GM23338 (cell line): ENCODE measurements around the gene INPP5A. TPM values are rescaled to one million over a fixed set of nuclear protein-coding genes. Genes with fewer than 3 reads are reported as not detected.
"Not testable (repeated sequence)": the region's sequence is repeated elsewhere in the genome, so short reads cannot be mapped to it uniquely, and the experiment has no call there.

ENCODE experiments used
- ATAC-seq: fragments of 200-7000 bp; cut with Tn5 transposase; 3 replicates; pipeline ENCODE4 v1.9.1; 2020
- DNase-seq: peaks from one replicate; pipeline ENCODE4 v3.0.0-alpha.2; 2015; ENCODE audit warnings: low spot score
- H2AFZ ChIP-seq: fragments of 200-600 bp; sonication (generic); 2 replicates; pipeline ENCODE4 v1.8.0; 2016; ENCODE audit warnings: antibody characterized with exemption, mild to moderate bottlenecking, moderate library complexity
- H3F3A ChIP-seq: fragments of 200-600 bp; sonication (generic); replicated peaks from 2 replicates; pipeline ENCODE4 v1.8.0; 2017; ENCODE audit warnings: antibody characterized with exemption, mixed run types, low read depth
- H3K27ac ChIP-seq: fragments of 200-600 bp; sonication (generic); 2 replicates; pipeline ENCODE4 v1.6.1; 2016; ENCODE audit warnings: low read depth
- H3K27me3 ChIP-seq: fragments of 200-600 bp; sonication (generic); 2 replicates; pipeline ENCODE4 v1.8.0; 2016; ENCODE audit warnings: mild to moderate bottlenecking, mixed run types, moderate library complexity; ENCODE audit not compliant: insufficient read depth
- H3K36me3 ChIP-seq: fragments of 200-600 bp; sonication (generic); 2 replicates; pipeline ENCODE4 v1.8.0; 2016; ENCODE audit warnings: mild to moderate bottlenecking; ENCODE audit not compliant: insufficient read depth
- H3K4me1 ChIP-seq: fragments of 200-600 bp; sonication (generic); 2 replicates; pipeline ENCODE4 v1.8.0; 2016; ENCODE audit warnings: mild to moderate bottlenecking, moderate library complexity; ENCODE audit not compliant: insufficient read depth
- H3K4me2 ChIP-seq: fragments of 200-600 bp; sonication (generic); 2 replicates; pipeline ENCODE4 v1.7.1; 2017; ENCODE audit warnings: mixed run types
- H3K4me3 ChIP-seq: fragments of 200-600 bp; sonication (generic); 2 replicates; pipeline ENCODE4 v1.6.1; 2016; ENCODE audit warnings: mixed run types
- H3K79me2 ChIP-seq: fragments of 200-600 bp; sonication (generic); replicated peaks from 2 replicates; pipeline ENCODE4 v1.8.0; 2017; ENCODE audit warnings: mild to moderate bottlenecking; ENCODE audit not compliant: insufficient read depth
- H3K9me2 ChIP-seq: fragments of 200-600 bp; sonication (generic); 2 replicates; pipeline ENCODE4 v1.8.0; 2017; ENCODE audit not compliant: insufficient read depth
- H4K20me1 ChIP-seq: fragments of 200-600 bp; sonication (generic); replicated peaks from 2 replicates; pipeline ENCODE4 v1.8.0; 2017; ENCODE audit warnings: mild to moderate bottlenecking; ENCODE audit not compliant: insufficient read depth
- H3K27ac Mint-ChIP-seq: 2 replicates; pipeline ENCODE4 v1.8.0; 2020; ENCODE audit warnings: inconsistent platforms, mild to moderate bottlenecking, moderate library complexity, mixed read lengths
- H3K27me3 Mint-ChIP-seq: 3 replicates; pipeline ENCODE4 v1.8.0; 2022; ENCODE audit warnings: low read depth, mild to moderate bottlenecking, moderate library complexity, mixed read lengths, inconsistent platforms; ENCODE audit not compliant: insufficient read depth, poor library complexity
- H3K36me3 Mint-ChIP-seq: 3 replicates; pipeline ENCODE4 v1.8.0; 2021; ENCODE audit warnings: low read depth, mild to moderate bottlenecking, inconsistent platforms, moderate library complexity, mixed read lengths
- H3K4me1 Mint-ChIP-seq: 3 replicates; pipeline ENCODE4 v1.8.0; 2020; ENCODE audit warnings: mild to moderate bottlenecking, inconsistent platforms, mixed read lengths
- H3K4me3 Mint-ChIP-seq: 3 replicates; pipeline ENCODE4 v1.8.0; 2021; ENCODE audit warnings: moderate library complexity, mild to moderate bottlenecking, inconsistent platforms, mixed read lengths
- H3K9me3 Mint-ChIP-seq: 3 replicates; pipeline ENCODE4 v1.8.0; 2020; ENCODE audit warnings: moderate library complexity, mild to moderate bottlenecking, inconsistent platforms, mixed read lengths
- CREB1 ChIP-seq: fragments of 250-450 bp; sonication (Bioruptor Pico); IDR thresholded peaks from 2 replicates; pipeline ENCODE4 v1.5.0; 2020; ENCODE audit warnings: low read depth, mild to moderate bottlenecking, moderate library complexity
- CTCF ChIP-seq, 2 experiments: fragments of 200-600 bp in 1 of 2; sonication (generic) in 1 of 2; conservative IDR thresholded peaks; 2 replicates each; pipeline versions ENCODE4 v1.5.1 to v1.6.1; 2016 to 2017; ENCODE audit warnings: antibody characterized with exemption in 2 of 2, low read depth in 2 of 2, mild to moderate bottlenecking in 2 of 2, moderate library complexity in 1 of 2
- EZH2 ChIP-seq: fragments of 200-600 bp; sonication (generic); IDR thresholded peaks from one replicate; pipeline ENCODE4 v1.8.0; 2017; ENCODE audit warnings: antibody characterized with exemption, mild to moderate bottlenecking, low read depth; ENCODE audit not compliant: unreplicated experiment
- EZH2phosphoT487 ChIP-seq: fragments of 200-600 bp; sonication (generic); IDR thresholded peaks from one replicate; pipeline ENCODE4 v1.8.1; 2018; ENCODE audit warnings: antibody characterized with exemption; ENCODE audit not compliant: unreplicated experiment
- POLR2AphosphoS5 ChIP-seq: IDR thresholded peaks from 2 replicates; pipeline ENCODE4 v1.6.1; 2016; ENCODE audit warnings: antibody characterized with exemption, low read depth
- REST ChIP-seq: IDR thresholded peaks from one replicate; pipeline ENCODE4 v1.6.1; 2018; ENCODE audit warnings: antibody characterized with exemption; ENCODE audit not compliant: unreplicated experiment
- STAT1 ChIP-seq: IDR thresholded peaks from one replicate; pipeline ENCODE4 v1.6.1; 2016; ENCODE audit warnings: antibody characterized with exemption; ENCODE audit not compliant: unreplicated experiment
- ZNF331 ChIP-seq: fragments of 250-450 bp; sonication (Bioruptor Pico); IDR thresholded peaks from 2 replicates; pipeline ENCODE4 v1.5.0; 2020; ENCODE audit warnings: low read depth, mild to moderate bottlenecking, moderate library complexity
- polyA plus RNA-seq: library from polyadenylated mRNA; unstranded; fragments of >200 nt; fragmentation: Nextera tagmentation; extraction: Ambion mirVana; gene quantifications from 2 replicates; pipeline ENCODE4 v1.2.1, GENCODE V29; 2016
- total RNA-seq: library from RNA; depleted of rRNA; stranded (reverse); fragments of >200 nt; shearing (Covaris generic); gene quantifications from 2 replicates; pipeline ENCODE4 v1.2.3, GENCODE V29; 2014

INPP5A gene
- total and polyA plus RNA-seq, 2 experiments from 2014 or later, result 5.9 to 40.6 TPM

GRCh38 chr10:132552635-132553034 is 15.0 kb downstream of the INPP5A start:
- H3F3A ChIP-seq, H3K36me3 ChIP-seq, H3K27me3 ChIP-seq, H3K9me3 Mint-ChIP-seq, H3K4me1 Mint-ChIP-seq, H3K27me3 Mint-ChIP-seq, H4K20me1 ChIP-seq, H3K36me3 Mint-ChIP-seq, H3K27ac Mint-ChIP-seq, H3K27ac ChIP-seq, H3K4me3 ChIP-seq, H3K4me3 Mint-ChIP-seq, H2AFZ ChIP-seq, ATAC-seq, H3K4me2 ChIP-seq, H3K9me2 ChIP-seq, DNase-seq, H3K4me1 ChIP-seq: not testable (repeated sequence)
- H3K79me2 ChIP-seq, result peaks cover 29% of the 10 kb centered on the region

- H3K4me1 ChIP-seq, H3K27me3 ChIP-seq, H3K4me3 Mint-ChIP-seq, H3K9me2 ChIP-seq, H2AFZ ChIP-seq, H3K36me3 Mint-ChIP-seq, H3K9me3 Mint-ChIP-seq, H3K27me3 Mint-ChIP-seq, H3K36me3 ChIP-seq, H4K20me1 ChIP-seq, DNase-seq, H3K4me2 ChIP-seq, H3K27ac ChIP-seq, H3K4me1 Mint-ChIP-seq, H3K27ac Mint-ChIP-seq, H3F3A ChIP-seq, ATAC-seq, H3K4me3 ChIP-seq: not testable (repeated sequence)
- peaks cover 20% of the 10 kb centered on the region for H3K79me2 ChIP-seq
These were observed 16.0 kb downstream of the INPP5A start for GRCh38 chr10:132553568-132553967.

GRCh38 chr10:132554053-132554990 is 16.7 kb downstream of the INPP5A start:
- Mint-ChIP-seq H3K9me3 (no peaks in the 10 kb centered on the region), H3K4me1 (peaks cover 7% of the 10 kb centered on the region; the same call in 2 of the 3 replicates), H3K36me3 (no peaks in the 10 kb centered on the region), H3K27me3 (peaks cover 5% of the 10 kb centered on the region), H3K4me3 (no peak overlapping the region), H3K27ac (no peak overlapping the region)
- no peak overlapping the region for H3K27ac ChIP-seq
- peaks cover 4% of the 10 kb centered on the region; the same call in 1 of the 2 replicates for H4K20me1 ChIP-seq
- no peaks in the 10 kb centered on the region for H3K4me1 ChIP-seq
- DNase-seq (no peak), ATAC-seq (no peak)
- H3K4me2 ChIP-seq, result no peak overlapping the region
- H2AFZ ChIP-seq, result no peak overlapping the region
- no peaks in the 10 kb centered on the region for H3K9me2 ChIP-seq
- H3F3A ChIP-seq, result no peaks in the 10 kb centered on the region
- H3K79me2 ChIP-seq, result peaks cover 15% of the 10 kb centered on the region; the same call in 1 of the 2 replicates
- no peaks in the 10 kb centered on the region for H3K27me3 ChIP-seq
- no peaks in the 10 kb centered on the region for H3K36me3 ChIP-seq
- no peak overlapping the region for H3K4me3 ChIP-seq
- TF ChIP-seq EZH2phosphoT487, result no peak
- no peak for TF ChIP-seq CREB1 (CRISPR knock-in tag)
- no peak for TF ChIP-seq POLR2AphosphoS5
- no peak for TF ChIP-seq STAT1
- TF ChIP-seq CTCF (conservative IDR thresholded peaks at IDR 0.05; ENCODE audit: low read depth in 2 of 2), result no peak
- no peak for TF ChIP-seq EZH2
- TF ChIP-seq REST, result no peak
- no peak for TF ChIP-seq ZNF331 (CRISPR knock-in tag)
